Fibroblast of the aortic adventitia (primary cell): ENCODE data around the gene SRXN1. TPM values are rescaled to one million over a fixed set of nuclear protein-coding genes. Genes with fewer than 3 reads are reported as not detected.

Source experiments
- DNase-seq: peaks from one replicate; pipeline ENCODE4 v3.0.0-alpha.2; 2010; ENCODE audit warnings: low read depth
- H3K4me3 ChIP-seq: 2 replicates; pipeline ENCODE4 v1.5.1; 2011; ENCODE audit warnings: low read depth, mild to moderate bottlenecking, control low read depth, low read length, moderate library complexity
- total RNA-seq: library from RNA; depleted of rRNA; stranded (reverse); fragments of >200 nt; gene quantifications from 2 replicates; pipeline ENCODE4 v1.2.3, GENCODE V29; 2012; ENCODE audit warnings: low replicate concordance
- TF ChIP-seq, protein P1 (sequence below): IDR thresholded peaks from 2 replicates; pipeline ENCODE4 v1.5.1; 2011; ENCODE audit warnings: mild to moderate bottlenecking, low read length, control low read depth, inconsistent platforms; ENCODE audit not compliant: insufficient read depth

The SRXN1 gene
- total RNA-seq, 1 donor: 67.9 TPM

DNA sequence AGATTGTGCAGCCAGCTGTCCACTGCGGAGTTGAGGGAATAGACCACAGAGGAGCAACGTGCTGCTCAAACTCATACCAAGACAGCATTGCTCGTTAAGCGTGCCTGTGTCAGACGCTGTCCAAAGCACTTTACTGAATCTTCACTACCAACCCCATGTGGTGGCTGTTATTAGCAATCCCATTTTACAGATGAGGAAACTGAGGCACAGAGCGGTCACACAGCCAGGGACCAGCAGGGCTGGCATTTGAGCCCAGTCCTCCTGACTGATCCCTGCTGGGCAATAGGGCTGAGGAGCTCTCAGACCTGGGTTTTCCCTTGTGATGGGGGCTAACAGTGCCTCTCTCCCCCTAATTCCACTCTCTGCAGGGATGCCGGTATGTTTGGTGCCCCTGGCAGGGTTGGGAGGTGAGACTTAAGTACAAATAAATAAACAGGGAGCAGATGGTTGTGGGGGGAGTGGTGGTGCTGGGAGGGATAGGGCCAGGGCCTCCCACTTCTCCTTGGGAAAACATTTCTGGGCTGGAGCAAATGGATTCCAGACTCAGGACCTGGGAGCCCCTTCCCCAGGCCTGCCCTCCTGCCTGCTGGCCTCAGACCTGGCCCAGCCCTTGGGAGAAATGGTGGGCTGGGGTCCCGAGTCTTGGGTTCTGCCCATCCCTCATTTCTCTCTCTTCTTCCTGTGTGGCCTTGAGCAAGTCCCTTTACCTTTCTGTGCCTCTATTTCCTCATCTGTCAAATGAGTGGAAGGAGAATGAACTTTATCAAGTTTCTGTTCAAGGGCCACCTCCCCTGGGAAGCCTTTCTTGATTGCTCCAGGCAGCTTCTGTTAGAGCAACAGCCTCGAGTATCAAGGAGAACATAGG is 17.7 kb downstream of the SRXN1 start:
- no peak overlapping the region for H3K4me3 ChIP-seq
- no peak for DNase-seq
- TF ChIP-seq, protein P1, sequence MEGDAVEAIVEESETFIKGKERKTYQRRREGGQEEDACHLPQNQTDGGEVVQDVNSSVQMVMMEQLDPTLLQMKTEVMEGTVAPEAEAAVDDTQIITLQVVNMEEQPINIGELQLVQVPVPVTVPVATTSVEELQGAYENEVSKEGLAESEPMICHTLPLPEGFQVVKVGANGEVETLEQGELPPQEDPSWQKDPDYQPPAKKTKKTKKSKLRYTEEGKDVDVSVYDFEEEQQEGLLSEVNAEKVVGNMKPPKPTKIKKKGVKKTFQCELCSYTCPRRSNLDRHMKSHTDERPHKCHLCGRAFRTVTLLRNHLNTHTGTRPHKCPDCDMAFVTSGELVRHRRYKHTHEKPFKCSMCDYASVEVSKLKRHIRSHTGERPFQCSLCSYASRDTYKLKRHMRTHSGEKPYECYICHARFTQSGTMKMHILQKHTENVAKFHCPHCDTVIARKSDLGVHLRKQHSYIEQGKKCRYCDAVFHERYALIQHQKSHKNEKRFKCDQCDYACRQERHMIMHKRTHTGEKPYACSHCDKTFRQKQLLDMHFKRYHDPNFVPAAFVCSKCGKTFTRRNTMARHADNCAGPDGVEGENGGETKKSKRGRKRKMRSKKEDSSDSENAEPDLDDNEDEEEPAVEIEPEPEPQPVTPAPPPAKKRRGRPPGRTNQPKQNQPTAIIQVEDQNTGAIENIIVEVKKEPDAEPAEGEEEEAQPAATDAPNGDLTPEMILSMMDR: no peak

DNA sequence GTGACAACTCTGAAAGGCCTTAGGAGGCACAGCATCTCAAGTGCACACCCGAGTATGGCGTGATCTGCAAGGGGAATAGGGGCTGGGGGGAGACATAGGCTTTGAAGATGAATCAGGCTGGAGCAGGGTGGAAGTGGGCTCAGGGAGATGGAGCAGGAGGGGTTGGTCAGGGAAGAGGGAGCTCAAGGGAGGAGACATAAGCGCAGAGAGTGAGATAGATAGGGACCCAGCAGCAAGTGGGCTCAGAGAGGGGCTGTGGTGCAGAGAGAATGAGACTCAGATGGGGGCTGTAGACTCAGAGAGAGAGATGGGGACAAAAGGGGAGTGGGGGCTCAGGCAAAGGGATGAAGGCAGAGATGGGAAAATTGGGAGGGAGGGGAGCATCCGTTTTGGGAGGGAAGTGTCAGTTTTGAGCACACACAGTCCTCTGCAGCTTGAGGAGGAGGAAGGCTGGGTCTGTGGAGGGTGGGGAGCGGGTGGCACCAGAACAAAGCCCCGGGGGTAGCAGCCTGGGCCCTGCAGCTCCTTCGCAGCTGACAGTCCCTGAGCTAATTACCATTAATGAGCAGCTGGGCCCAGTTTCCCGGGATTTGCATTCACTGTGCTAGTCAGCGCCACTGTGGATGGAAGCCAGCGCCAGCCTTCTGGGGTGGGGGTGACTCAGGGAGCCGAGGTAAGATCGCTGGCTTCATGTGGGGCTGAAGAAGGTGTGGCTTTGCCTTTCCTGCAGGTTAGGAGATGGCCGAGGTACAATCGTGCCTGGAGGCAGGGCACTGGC is 18.7 kb downstream of the SRXN1 start:
- no peak for DNase-seq
- no peak overlapping the region for H3K4me3 ChIP-seq
- TF ChIP-seq, protein P1: no peak

DNA sequence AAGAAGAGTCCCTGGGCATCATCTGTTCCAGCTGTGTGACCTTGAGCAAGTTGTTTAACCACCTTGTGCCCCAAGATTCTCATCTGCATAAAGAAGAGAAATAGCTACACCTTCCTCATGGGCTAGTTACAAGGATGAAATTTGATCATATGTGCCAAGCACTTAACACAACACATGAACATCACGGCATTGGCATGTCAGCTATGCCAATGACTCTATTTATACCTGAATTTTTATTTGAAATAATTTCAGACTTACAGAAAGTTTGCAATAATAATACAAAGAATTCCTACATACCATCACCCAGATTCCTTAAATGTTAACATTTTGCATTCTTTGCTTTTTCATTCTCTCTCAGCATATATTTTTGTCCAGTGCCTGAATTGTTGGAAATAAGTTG is 21.9 kb downstream of the SRXN1 start:
- DNase-seq: no peak
- no peak overlapping the region for H3K4me3 ChIP-seq
- TF ChIP-seq, protein P1: no peak

DNA sequence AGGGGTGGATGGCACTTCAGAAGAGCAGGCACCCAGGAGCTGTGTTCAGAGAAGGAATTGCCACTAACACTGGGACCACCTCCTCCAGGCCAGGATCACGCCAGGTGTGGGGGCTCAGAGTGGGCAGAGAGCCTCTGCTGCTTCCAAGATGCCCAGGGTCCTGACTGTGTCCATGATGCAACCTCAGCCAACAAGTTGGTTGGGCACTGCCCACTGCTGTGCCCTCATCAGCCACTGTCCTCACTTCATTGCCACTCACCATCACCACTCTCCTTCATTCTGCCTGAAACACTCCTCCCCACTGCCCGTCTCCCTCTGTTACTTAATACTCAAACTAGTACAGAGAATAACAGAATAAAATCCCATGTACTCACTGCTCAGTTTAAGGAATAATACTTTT is 26.4 kb downstream of the SRXN1 start:
- DNase-seq: no peak
- no peak overlapping the region for H3K4me3 ChIP-seq
- TF ChIP-seq, protein P1: no peak

DNA sequence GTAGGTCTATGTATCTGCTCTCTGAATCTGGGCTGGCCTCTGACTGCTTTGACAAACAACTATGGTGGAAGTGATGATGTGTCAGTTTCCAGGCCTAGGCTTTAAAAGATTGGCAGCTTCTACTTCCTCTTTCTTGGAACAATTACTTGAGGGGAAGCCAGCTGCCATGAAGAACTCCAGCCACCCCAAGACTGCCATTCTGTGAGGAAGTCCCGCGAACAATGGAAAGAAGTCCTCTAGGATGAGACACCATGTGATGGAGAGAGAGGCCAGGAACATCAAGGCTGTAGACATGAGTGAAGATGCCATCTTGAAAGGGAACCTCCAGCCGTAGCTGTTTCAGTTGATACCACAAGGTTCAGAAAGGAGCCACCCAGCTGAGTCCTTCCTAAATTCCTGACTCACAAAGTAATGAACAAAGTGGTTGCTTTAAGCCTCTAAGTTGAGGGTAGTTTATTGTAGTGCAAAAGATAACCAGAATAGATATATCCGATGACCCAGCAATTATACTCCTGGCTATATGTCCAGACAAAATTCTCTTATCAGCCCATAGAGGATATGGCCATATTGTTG is 27.6 kb downstream of the SRXN1 start:
- no peak for DNase-seq
- TF ChIP-seq, protein P1: no peak
- no peak overlapping the region for H3K4me3 ChIP-seq

DNA sequence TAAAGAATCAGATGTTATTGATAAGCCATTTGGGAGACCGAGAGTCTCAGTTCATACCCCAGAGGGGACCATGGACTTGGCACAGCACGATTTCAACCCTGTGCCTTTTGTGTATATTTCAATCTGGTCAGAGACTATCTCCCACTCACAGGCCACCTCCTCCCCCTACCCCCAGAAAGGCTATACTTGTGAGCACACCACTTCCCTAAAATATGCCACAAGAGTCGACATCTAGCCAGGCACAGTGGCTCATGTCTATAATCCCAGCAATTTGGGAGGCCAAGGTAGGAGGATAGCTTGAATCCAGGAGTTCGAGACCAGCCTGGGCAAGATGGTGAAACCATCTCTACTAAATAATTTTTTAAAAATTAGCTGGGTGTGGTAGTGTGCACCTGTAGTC is 29.3 kb downstream of the SRXN1 start:
- DNase-seq: no peak
- no peak overlapping the region for H3K4me3 ChIP-seq
- TF ChIP-seq, protein P1: no peak
